ENCODE data around the gene BMERB1. TPM values are rescaled to one million over a fixed set of nuclear protein-coding genes. Genes with fewer than 3 reads are reported as not detected.

Gene BMERB1
- total and polyA plus RNA-seq, 2 experiments from 2014 or later, result 17.3 to 28.1 TPM

DNA sequence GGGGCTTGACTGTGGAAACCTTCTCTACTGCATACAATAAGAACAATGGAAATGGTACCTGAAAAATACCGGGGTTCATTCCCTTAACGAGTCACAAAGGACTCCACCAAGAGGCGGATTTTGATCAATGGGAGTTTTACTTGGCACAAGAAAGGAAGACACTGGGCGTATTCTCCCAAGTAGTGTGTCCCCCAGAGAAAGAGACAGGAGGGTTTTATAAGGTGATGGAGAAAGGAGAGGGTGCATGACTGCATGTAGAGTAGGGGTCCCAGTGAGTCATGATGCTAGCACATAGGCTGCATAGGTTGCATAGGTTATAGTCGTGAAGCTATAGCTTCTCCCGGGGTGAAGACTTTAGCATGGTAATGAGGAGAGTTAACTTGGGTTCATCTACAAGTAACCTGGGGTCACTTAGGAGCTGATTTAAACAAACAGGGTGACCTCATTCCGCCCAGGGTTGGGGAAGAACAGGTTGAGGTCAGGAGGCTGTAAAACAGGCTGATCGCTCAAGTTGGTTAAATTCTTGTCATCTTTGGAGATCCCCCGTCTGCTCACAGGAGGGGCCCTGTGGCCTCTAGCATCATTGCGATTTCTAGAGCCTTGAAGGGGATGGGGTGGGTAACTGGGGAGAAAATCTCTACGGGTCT, 37.3 kb upstream of the BMERB1 start (continued):
- TF ChIP-seq, protein P1, sequence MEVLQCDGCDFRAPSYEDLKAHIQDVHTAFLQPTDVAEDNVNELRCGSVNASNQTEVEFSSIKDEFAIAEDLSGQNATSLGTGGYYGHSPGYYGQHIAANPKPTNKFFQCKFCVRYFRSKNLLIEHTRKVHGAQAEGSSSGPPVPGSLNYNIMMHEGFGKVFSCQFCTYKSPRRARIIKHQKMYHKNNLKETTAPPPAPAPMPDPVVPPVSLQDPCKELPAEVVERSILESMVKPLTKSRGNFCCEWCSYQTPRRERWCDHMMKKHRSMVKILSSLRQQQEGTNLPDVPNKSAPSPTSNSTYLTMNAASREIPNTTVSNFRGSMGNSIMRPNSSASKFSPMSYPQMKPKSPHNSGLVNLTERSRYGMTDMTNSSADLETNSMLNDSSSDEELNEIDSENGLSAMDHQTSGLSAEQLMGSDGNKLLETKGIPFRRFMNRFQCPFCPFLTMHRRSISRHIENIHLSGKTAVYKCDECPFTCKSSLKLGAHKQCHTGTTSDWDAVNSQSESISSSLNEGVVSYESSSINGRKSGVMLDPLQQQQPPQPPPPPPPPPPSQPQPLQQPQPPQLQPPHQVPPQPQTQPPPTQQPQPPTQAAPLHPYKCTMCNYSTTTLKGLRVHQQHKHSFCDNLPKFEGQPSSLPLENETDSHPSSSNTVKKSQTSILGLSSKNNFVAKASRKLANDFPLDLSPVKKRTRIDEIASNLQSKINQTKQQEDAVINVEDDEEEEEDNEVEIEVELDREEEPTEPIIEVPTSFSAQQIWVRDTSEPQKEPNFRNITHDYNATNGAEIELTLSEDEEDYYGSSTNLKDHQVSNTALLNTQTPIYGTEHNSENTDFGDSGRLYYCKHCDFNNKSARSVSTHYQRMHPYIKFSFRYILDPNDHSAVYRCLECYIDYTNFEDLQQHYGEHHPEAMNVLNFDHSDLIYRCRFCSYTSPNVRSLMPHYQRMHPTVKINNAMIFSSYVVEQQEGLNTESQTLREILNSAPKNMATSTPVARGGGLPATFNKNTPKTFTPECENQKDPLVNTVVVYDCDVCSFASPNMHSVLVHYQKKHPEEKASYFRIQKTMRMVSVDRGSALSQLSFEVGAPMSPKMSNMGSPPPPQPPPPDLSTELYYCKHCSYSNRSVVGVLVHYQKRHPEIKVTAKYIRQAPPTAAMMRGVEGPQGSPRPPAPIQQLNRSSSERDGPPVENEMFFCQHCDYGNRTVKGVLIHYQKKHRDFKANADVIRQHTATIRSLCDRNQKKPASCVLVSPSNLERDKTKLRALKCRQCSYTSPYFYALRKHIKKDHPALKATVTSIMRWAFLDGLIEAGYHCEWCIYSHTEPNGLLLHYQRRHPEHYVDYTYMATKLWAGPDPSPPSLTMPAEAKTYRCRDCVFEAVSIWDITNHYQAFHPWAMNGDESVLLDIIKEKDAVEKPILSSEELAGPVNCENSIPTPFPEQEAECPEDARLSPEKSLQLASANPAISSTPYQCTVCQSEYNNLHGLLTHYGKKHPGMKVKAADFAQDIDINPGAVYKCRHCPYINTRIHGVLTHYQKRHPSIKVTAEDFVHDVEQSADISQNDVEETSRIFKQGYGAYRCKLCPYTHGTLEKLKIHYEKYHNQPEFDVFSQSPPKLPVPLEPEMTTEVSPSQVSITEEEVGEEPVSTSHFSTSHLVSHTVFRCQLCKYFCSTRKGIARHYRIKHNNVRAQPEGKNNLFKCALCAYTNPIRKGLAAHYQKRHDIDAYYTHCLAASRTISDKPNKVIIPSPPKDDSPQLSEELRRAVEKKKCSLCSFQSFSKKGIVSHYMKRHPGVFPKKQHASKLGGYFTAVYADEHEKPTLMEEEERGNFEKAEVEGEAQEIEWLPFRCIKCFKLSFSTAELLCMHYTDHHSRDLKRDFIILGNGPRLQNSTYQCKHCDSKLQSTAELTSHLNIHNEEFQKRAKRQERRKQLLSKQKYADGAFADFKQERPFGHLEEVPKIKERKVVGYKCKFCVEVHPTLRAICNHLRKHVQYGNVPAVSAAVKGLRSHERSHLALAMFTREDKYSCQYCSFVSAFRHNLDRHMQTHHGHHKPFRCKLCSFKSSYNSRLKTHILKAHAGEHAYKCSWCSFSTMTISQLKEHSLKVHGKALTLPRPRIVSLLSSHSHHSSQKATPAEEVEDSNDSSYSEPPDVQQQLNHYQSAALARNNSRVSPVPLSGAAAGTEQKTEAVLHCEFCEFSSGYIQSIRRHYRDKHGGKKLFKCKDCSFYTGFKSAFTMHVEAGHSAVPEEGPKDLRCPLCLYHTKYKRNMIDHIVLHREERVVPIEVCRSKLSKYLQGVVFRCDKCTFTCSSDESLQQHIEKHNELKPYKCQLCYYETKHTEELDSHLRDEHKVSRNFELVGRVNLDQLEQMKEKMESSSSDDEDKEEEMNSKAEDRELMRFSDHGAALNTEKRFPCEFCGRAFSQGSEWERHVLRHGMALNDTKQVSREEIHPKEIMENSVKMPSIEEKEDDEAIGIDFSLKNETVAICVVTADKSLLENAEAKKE (CRISPR knock-in tag; IDR thresholded peaks at IDR 0.05), result no peak
- no peak for TF ChIP-seq EZH2phosphoT487 (IDR thresholded peaks at IDR 0.05; ENCODE audit: unreplicated experiment)
- TF ChIP-seq, protein P2, sequence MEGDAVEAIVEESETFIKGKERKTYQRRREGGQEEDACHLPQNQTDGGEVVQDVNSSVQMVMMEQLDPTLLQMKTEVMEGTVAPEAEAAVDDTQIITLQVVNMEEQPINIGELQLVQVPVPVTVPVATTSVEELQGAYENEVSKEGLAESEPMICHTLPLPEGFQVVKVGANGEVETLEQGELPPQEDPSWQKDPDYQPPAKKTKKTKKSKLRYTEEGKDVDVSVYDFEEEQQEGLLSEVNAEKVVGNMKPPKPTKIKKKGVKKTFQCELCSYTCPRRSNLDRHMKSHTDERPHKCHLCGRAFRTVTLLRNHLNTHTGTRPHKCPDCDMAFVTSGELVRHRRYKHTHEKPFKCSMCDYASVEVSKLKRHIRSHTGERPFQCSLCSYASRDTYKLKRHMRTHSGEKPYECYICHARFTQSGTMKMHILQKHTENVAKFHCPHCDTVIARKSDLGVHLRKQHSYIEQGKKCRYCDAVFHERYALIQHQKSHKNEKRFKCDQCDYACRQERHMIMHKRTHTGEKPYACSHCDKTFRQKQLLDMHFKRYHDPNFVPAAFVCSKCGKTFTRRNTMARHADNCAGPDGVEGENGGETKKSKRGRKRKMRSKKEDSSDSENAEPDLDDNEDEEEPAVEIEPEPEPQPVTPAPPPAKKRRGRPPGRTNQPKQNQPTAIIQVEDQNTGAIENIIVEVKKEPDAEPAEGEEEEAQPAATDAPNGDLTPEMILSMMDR (conservative IDR thresholded peaks at IDR 0.05; ENCODE audit: low read depth in 2 of 2), result no peak
- TF ChIP-seq, protein P3, sequence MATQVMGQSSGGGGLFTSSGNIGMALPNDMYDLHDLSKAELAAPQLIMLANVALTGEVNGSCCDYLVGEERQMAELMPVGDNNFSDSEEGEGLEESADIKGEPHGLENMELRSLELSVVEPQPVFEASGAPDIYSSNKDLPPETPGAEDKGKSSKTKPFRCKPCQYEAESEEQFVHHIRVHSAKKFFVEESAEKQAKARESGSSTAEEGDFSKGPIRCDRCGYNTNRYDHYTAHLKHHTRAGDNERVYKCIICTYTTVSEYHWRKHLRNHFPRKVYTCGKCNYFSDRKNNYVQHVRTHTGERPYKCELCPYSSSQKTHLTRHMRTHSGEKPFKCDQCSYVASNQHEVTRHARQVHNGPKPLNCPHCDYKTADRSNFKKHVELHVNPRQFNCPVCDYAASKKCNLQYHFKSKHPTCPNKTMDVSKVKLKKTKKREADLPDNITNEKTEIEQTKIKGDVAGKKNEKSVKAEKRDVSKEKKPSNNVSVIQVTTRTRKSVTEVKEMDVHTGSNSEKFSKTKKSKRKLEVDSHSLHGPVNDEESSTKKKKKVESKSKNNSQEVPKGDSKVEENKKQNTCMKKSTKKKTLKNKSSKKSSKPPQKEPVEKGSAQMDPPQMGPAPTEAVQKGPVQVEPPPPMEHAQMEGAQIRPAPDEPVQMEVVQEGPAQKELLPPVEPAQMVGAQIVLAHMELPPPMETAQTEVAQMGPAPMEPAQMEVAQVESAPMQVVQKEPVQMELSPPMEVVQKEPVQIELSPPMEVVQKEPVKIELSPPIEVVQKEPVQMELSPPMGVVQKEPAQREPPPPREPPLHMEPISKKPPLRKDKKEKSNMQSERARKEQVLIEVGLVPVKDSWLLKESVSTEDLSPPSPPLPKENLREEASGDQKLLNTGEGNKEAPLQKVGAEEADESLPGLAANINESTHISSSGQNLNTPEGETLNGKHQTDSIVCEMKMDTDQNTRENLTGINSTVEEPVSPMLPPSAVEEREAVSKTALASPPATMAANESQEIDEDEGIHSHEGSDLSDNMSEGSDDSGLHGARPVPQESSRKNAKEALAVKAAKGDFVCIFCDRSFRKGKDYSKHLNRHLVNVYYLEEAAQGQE (IDR thresholded peaks at IDR 0.05; ENCODE audit: unreplicated experiment), result no peak
- TF ChIP-seq JUNB (IDR thresholded peaks at IDR 0.05; ENCODE audit: unreplicated experiment), result no peak
